Adrenal gland (tissue), 12 donors: ENCODE measurements around the gene HMCN2. TPM values are rescaled to one million over a fixed set of nuclear protein-coding genes. Genes with fewer than 3 reads are reported as not detected.

Source experiments
- DNase-seq, 7 donors: peaks; one replicate each; pipeline ENCODE4 v3.0.0-alpha.2; 2019 to 2020
- H3K27ac ChIP-seq, 5 donors: fragments of 200-600 bp; sonication (generic) in 4 of 5; 1 replicate in 3 of 5; 2 replicates in 2 of 5; pipeline versions ENCODE4 v1.5.1 to v1.8.0; 2016 to 2020; ENCODE audit warnings: mild to moderate bottlenecking in 1 of 5
- H3K27me3 ChIP-seq: fragments of 200-600 bp; 2 replicates; pipeline ENCODE4 v1.8.0; 2021
- H3K36me3 ChIP-seq, 2 donors: fragments of 200-600 bp; replicated peaks in 1 of 2; 1 replicate in 1 of 2; 2 replicates in 1 of 2; pipeline versions ENCODE4 v1.5.1 to v1.8.0; 2018 to 2022
- H3K4me1 ChIP-seq, 2 donors: fragments of 200-600 bp; replicated peaks in 1 of 2; 1 replicate in 1 of 2; 2 replicates in 1 of 2; pipeline versions ENCODE4 v1.5.1 to v1.8.0; 2018 to 2021
- H3K4me3 ChIP-seq, 4 donors: fragments of 200-600 bp; sonication (generic) in 3 of 4; one replicate each; pipeline ENCODE4 v1.5.1; 2016 to 2018
- H3K9me3 ChIP-seq, 3 donors: fragments of 200-600 bp; sonication (generic) in 1 of 3; replicated peaks in 1 of 3; 1 replicate in 2 of 3; 2 replicates in 1 of 3; pipeline versions ENCODE4 v1.5.1 to v1.8.0; 2016 to 2021
- CTCF ChIP-seq, 6 experiments: fragments of 450-650 bp in 4 of 6; fragments of 200-600 bp in 2 of 6; sonication (generic) in 1 of 6; IDR thresholded peaks; 1 replicate in 5 of 6; 2 replicates in 1 of 6; pipeline versions ENCODE4 v1.5.1 to v1.8.0; 2016 to 2021; ENCODE audit warnings: antibody characterized with exemption in 6 of 6, mild to moderate bottlenecking in 2 of 6, moderate library complexity in 1 of 6
- POLR2A ChIP-seq, 2 donors: fragments of 450-650 bp; IDR thresholded peaks; one replicate each; pipeline ENCODE4 v1.6.1; 2017; ENCODE audit warnings: antibody characterized with exemption in 2 of 2, mild to moderate bottlenecking in 2 of 2, moderate library complexity in 1 of 2
- WGBS, 4 donors: extraction: QIAGEN DNeasy Blood & Tissue Kit in 2 of 4; methylation state at CpG; one replicate each; pipeline versions ENCODE4 v1.1.5 to v1.1.7; 2013 to 2017; 5-methylcytosine and 5-hydroxymethylcytosine counted together
- intact Hi-C, 2 donors: fragments of 100-400 bp; cut with DNase I; formaldehyde crosslinking; loops; one replicate each; pipeline versions ENCODE4 v1.14.1 to v1.15.0; 2022 to 2023
- polyA plus RNA-seq, 3 donors: library from polyadenylated mRNA; stranded (reverse); fragments of 200-250 nt in 2 of 3; fragments of 350-450 nt in 1 of 3; fragmentation: Illumina TruSeq in 1 of 3; extraction: RNeasy Lipid Tissue Mini Kit (QIAGEN cat#74804) in 1 of 3; gene quantifications; one replicate each; pipeline ENCODE4 v1.2.3, GENCODE V29; 2013 to 2014
- total RNA-seq, 9 donors: library from RNA; depleted of rRNA in 4 of 9; stranded (reverse); fragments of >200 nt in 4 of 9; fragments of 120-200 nt in 1 of 9; fragmentation: NEBNext Ultra II Directional in 1 of 9; extraction: Animal tissue kit (Norgen Biotek cat#: 25700) in 1 of 9; gene quantifications; one replicate each; pipeline versions ENCODE4 v1.1.0 to v1.2.4, GENCODE V29; 2013 to 2023
- donor health status: healthy with polysubstance abuse.
- donor health status: Bipolar disorder and iron deficiency.
- donor health status: DM: yes; HTN: yes; CAD: no.
- donor health status: DM: no; HTN: no; CAD: no.
- donor health status: DM: no; HTN: no; CAD: no.
- donor health status: DM: yes; HTN: yes; CAD: no.

HMCN2 gene
- total and polyA plus RNA-seq, 12 donors = 0.05 to 25.8 (median 0.42) TPM; not detected in 1

GRCh38 chr9:130407916-130408663 lies 142.5 kb downstream of the HMCN2 start:
- WGBS, 4 donors = 86 to 96% (median 92%) methylated on average over 9 of the region's 9 CpGs
- Histone ChIP-seq H3K4me3 (no peak overlapping the region), H3K36me3 (no peaks in the 10 kb centered on the region), H3K27me3 (no peaks in the 10 kb centered on the region), H3K27ac (no peak overlapping the region), H3K4me1 (no peaks in the 10 kb centered on the region), H3K9me3 (no peaks in the 10 kb centered on the region)
- no peak for DNase-seq
- intact Hi-C loops = no loop called here
- TF ChIP-seq CTCF (IDR thresholded peaks at IDR 0.05) (no peak), POLR2A (IDR thresholded peaks at IDR 0.05) (no peak)

GRCh38 chr9:130408669-130409068 lies 143.1 kb downstream of the HMCN2 start:
- DNase-seq = no peak
- H3K4me1 ChIP-seq = no peaks in the 10 kb centered on the region
- 83 to 93% (median 86%) methylated on average over 6 to 9 of the region's 9 CpGs for WGBS, 4 donors
- H3K27me3 ChIP-seq = no peaks in the 10 kb centered on the region
- H3K36me3 ChIP-seq = no peaks in the 10 kb centered on the region
- H3K27ac ChIP-seq = no peak overlapping the region
- intact Hi-C loops = no loop called here
- H3K4me3 ChIP-seq = no peak overlapping the region
- H3K9me3 ChIP-seq = no peaks in the 10 kb centered on the region
- TF ChIP-seq CTCF (IDR thresholded peaks at IDR 0.05) (no peak), POLR2A (IDR thresholded peaks at IDR 0.05) (no peak)

GRCh38 chr9:130409246-130409645 lies 143.7 kb downstream of the HMCN2 start:
- no peaks in the 10 kb centered on the region for H3K9me3 ChIP-seq
- TF ChIP-seq POLR2A (IDR thresholded peaks at IDR 0.05) = no peak
- no peak for TF ChIP-seq CTCF (IDR thresholded peaks at IDR 0.05)
- intact Hi-C loops = no loop called here
- H3K27ac ChIP-seq = no peak overlapping the region
- no peaks in the 10 kb centered on the region for H3K27me3 ChIP-seq
- DNase-seq = no peak
- WGBS, 4 donors = 54 to 80% (median 66%) methylated on average over 1 to 4 of the region's 4 CpGs
- no peaks in the 10 kb centered on the region for H3K36me3 ChIP-seq
- no peaks in the 10 kb centered on the region for H3K4me1 ChIP-seq
- H3K4me3 ChIP-seq = no peak overlapping the region

- Histone ChIP-seq H3K36me3 (no peaks in the 10 kb centered on the region), H3K27me3 (no peaks in the 10 kb centered on the region), H3K27ac (no peak overlapping the region), H3K9me3 (no peaks in the 10 kb centered on the region), H3K4me1 (no peaks in the 10 kb centered on the region), H3K4me3 (no peak overlapping the region)
- intact Hi-C loops = no loop called here
- 74 to 88% (median 84%) methylated on average over 12 of the region's 12 CpGs for WGBS, 4 donors
- TF ChIP-seq POLR2A (IDR thresholded peaks at IDR 0.05) (no peak), CTCF (IDR thresholded peaks at IDR 0.05) (no peak)
- no peak for DNase-seq
Measured at GRCh38 chr9:130410443-130410842, 144.9 kb downstream of the HMCN2 start.
